WERI-Rb-1 (cell line): Measurements from ENCODE around the gene CEBPA.

Experiments
- DNase-seq: peaks from one replicate; pipeline ENCODE4 v3.0.0-alpha.2; 2020
- H3K27ac ChIP-seq: fragments of 250-450 bp; sonication (Bioruptor Pico); 2 replicates; pipeline ENCODE4 v1.5.1; 2020; ENCODE audit warnings: mild to moderate bottlenecking, moderate library complexity
- H3K27me3 ChIP-seq: fragments of 250-450 bp; sonication (Bioruptor Pico); 2 replicates; pipeline ENCODE4 v1.5.1; 2021; ENCODE audit warnings: mild to moderate bottlenecking, low read depth, moderate library complexity; ENCODE audit not compliant: insufficient read depth, severe bottlenecking
- H3K36me3 ChIP-seq: fragments of 250-450 bp; sonication (Bioruptor Pico); 2 replicates; pipeline ENCODE4 v1.5.1; 2020; ENCODE audit warnings: mild to moderate bottlenecking, moderate library complexity
- H3K4me3 ChIP-seq: 2 replicates; pipeline ENCODE4 v1.5.1; 2011; ENCODE audit warnings: low read depth, mild to moderate bottlenecking, control low read depth, low read length
- H3K9me3 ChIP-seq: fragments of 250-450 bp; sonication (Bioruptor Pico); 2 replicates; pipeline ENCODE4 v1.5.1; 2021; ENCODE audit warnings: mild to moderate bottlenecking, moderate library complexity; ENCODE audit not compliant: severe bottlenecking
- CTCF ChIP-seq: IDR thresholded peaks from 2 replicates; pipeline ENCODE4 v1.5.1; 2011; ENCODE audit warnings: low read depth, mild to moderate bottlenecking, control low read depth, inconsistent platforms, low read length

CEBPA gene

DNA sequence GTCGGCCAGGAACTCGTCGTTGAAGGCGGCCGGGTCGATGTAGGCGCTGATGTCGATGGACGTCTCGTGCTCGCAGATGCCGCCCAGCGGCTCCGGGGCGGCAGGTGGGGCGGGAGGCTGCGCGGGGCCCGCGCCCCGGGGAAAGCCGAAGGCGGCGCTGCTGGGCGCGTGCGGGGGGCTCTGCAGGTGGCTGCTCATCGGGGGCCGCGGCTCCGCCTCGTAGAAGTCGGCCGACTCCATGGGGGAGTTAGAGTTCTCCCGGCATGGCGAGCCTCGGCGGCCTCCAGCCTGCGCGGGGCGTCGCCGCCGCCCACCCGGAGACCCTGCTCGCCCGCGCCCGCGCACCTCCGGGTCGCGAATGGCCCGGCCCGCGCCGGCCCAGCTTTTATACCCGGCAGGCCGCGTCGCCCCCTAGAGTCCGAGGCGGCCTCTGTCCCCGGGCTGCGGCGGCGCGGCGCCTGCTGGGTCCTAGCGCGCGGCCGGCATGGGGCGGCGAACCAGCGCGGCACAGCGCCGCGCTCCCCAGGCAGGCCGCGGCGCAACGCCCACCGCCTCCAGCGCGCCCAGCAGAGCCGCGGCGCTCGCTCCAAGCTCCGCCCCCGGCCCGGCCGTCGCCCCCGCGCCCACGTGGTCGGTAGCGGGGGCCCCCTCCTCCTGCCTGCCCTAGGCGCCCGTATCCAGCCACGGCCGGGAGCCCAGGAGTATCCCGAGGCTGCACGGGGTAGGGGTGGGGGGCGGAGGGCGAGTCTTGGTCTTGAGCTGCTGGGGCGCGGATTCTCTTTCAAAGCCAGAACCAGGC, at the start of gene CEBPA:
TSS of gene CEBPA (minus strand) at position 360 of the 799 bp plus-strand sequence. CDS start at position 240, 120 bp downstream.
- Histone ChIP-seq H3K27me3 (peaks cover 9% of the 10 kb centered on the region), H3K36me3 (no peaks in the 10 kb centered on the region), H3K9me3 (no peaks in the 10 kb centered on the region), H3K4me3 (peak within 1 kb of the TSS; percentile 79), H3K27ac (peak within 1 kb of the TSS; percentile 77)
- peak; percentile 57 for TF ChIP-seq CTCF
- DNase-seq = peak; percentile 84

DNA sequence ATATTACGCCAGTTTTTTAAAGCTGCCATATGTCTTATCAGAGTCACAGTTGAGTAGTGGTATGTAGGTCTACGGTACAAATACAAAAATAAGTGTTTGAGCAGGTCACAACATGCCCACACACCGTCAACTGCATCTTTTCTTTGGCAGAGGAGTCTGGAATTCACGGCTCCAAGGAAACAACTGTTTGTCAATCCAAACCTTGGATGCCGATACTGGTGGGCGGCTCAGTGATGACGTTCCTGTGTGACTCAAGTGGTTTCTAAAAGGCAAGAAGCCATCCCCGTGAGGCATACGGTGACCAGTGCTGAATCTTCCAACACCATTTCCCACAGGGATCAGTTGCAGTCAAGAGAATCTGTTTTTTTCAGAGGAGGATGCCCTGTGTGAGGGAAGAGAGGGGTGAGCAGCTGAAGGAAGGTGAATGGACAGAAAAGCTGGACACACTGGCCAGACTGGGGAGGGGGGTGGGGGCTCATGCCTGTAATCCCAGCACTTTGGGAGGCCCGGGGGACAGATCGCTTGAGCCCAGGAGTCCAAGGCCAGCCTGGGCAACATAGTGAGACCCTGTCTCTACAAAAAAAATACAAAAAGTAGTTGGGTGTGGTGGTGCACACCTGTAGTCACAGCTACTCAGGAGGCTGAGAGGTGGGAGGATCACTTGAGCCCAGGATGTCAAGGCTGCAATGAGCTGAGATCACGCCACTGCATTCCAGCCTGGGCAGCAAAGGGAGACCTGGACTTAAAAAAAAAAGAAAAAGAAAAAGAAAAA, 48.4 kb upstream of the CEBPA start:
- Histone ChIP-seq H3K27me3 (no peaks in the 10 kb centered on the region), H3K36me3 (no peaks in the 10 kb centered on the region), H3K27ac (no peak overlapping the region), H3K9me3 (peaks cover 3% of the 10 kb centered on the region), H3K4me3 (no peak overlapping the region)
- TF ChIP-seq CTCF = no peak
- no peak for DNase-seq

DNA sequence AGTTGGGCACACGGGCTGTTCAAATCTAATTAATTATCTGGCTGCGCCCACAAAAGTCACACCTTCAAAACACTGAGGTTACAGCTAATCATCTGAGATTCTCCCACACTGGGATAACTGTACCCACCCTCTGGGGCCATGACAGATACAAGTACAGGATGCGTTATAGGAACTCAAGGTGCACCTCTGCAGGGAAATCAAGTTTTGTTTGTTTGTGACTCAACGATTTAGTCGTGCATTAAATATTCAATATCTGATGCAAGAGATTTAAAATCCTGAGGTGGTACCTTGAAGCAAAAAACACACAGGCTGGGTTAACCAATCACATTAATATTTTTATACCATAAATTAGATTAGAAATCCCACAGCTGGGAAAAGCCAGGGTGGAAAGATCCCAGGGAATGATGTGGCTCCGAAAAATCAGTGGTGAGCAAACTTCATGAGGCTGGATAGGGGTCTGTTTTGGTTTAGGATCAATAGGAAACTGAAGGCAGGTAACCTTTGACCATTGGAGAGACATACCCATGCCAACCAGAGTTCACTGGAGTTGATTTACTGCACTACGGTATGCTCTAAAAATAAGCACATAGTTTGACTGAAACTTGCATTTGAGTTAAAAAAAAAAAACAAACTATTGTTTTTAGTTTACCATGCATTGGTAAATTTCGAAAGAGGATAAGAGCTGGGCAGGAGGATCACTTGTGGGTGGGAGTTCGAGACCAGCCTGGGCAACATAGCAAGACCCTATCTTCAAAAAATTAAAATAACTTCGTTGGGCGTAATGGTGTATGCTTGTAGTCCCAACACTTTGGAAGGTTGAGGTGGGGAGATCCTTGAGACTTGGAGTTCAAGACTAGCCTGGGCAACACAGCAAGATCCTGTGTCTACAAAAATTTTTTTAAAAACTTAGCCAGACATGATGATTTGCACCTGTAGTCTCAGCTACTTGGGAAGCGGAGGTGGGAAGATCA, 47.3 kb upstream of the CEBPA start:
- H3K27ac ChIP-seq = no peak overlapping the region
- H3K4me3 ChIP-seq = no peak overlapping the region
- H3K36me3 ChIP-seq = no peaks in the 10 kb centered on the region
- DNase-seq = no peak
- no peaks in the 10 kb centered on the region for H3K27me3 ChIP-seq
- H3K9me3 ChIP-seq = no peaks in the 10 kb centered on the region
- no peak for TF ChIP-seq CTCF

- no peaks in the 10 kb centered on the region for H3K36me3 ChIP-seq
- no peak for TF ChIP-seq CTCF
- no peak overlapping the region for H3K27ac ChIP-seq
- no peaks in the 10 kb centered on the region for H3K27me3 ChIP-seq
- no peak overlapping the region for H3K4me3 ChIP-seq
- no peak for DNase-seq
- H3K9me3 ChIP-seq = no peaks in the 10 kb centered on the region
Measured at GRCh38 chr19:33348301-33349010, 46.1 kb upstream of the CEBPA start.

DNA sequence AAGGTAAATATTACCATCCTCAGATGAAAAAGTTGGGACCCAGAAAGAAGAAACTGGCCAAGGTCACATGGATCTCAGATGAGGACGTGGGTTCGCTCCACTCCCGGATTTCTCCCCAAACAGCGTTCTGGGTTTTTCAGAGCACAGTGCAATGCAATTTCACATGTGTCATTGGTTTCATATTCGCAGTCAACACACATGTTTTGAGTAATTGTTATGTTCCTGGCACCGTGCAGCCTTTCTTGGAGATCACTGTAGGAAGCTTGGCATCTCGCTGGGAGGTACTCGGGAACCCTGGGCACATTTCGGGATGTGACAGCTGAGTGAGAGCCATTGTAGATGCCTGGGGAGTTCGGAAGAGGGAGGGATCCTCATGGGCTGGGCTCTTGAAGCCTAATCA, 45.0 kb upstream of the CEBPA start:
- Histone ChIP-seq H3K27ac (no peak overlapping the region), H3K27me3 (no peaks in the 10 kb centered on the region), H3K36me3 (no peaks in the 10 kb centered on the region), H3K4me3 (no peak overlapping the region), H3K9me3 (no peaks in the 10 kb centered on the region)
- no peak for TF ChIP-seq CTCF
- DNase-seq = no peak
